ENCODE data around the gene IDE. TPM values are rescaled to one million over a fixed set of nuclear protein-coding genes. Genes with fewer than 3 reads are reported as not detected.
"Not testable (repeated sequence)": the region's sequence is repeated elsewhere in the genome, so short reads cannot be mapped to it uniquely, and the experiment has no call there.

The IDE gene
- 21.5 and 24.8 TPM in 2 replicates for total RNA-seq (2014; rRNA removed; shearing (Covaris generic))

GRCh38 chr10:92573798-92574547, at the start of gene IDE:
Gene IDE (minus strand): TSS chr10:92574093. CDS start chr10:92574019, 74 bp downstream.
- Histone ChIP-seq H3K4me3 (peak within 1 kb of the TSS; percentile 97), H3K4me1 (peaks cover 15% of the 10 kb centered on the region), H3K36me3 (peaks cover 5% of the 10 kb centered on the region), H3K27me3 (no peaks in the 10 kb centered on the region), H3K27ac (peak within 1 kb of the TSS; percentile 94), H3K9me3 (replicated peaks) (no peaks in the 10 kb centered on the region)
- DNase-seq = peak; percentile 83 to 84

DNA sequence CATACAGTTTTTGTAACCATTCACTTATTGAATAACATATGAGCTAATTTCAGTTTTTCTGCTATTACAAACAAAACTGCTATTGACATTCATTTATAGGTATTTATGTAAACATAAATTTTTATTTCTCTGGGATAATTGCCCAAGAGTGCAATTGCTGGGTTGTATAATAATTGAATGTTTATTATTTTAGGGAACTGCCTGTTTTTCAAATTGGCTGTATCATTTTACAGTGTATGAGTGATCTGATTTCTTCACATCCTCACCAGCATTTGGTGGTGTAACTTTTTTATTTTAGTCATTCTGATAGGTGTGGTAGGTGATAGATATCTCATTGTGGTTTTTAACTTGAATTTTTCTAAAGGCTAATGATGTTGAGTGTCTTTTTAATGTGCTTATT, 45.5 kb upstream of the IDE start:
- peaks cover 76% of the 10 kb centered on the region for H3K36me3 ChIP-seq
- H3K27ac ChIP-seq = no peak overlapping the region
- H3K27me3 ChIP-seq = no peaks in the 10 kb centered on the region
- H3K4me1 ChIP-seq = no peaks in the 10 kb centered on the region
- no peaks in the 10 kb centered on the region for H3K9me3 ChIP-seq (replicated peaks)
- DNase-seq = no peak
- H3K4me3 ChIP-seq = no peak overlapping the region

DNA sequence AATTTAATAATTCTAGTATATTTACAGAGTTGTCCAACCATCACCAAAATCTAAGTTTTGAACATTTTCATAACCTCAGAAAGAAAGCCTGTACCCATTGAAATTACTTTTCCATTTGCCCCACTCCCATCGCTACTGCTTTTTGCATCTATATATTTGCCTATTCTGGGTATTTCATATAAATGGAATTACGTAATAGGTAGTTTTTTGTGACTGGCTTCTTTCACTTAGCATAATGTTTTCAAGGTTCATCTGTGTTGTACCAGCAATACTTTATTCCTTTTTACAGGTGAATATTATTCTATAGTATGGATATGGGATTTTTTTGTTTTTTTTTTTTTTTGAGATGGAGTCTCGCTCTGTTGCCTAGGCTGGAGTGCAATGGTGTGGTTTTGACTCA, 41.6 kb upstream of the IDE start:
- no peak overlapping the region for H3K27ac ChIP-seq
- H3K36me3 ChIP-seq = peaks cover 66% of the 10 kb centered on the region
- H3K27me3 ChIP-seq = no peaks in the 10 kb centered on the region
- H3K4me3 ChIP-seq = no peak overlapping the region
- DNase-seq = no peak
- no peaks in the 10 kb centered on the region for H3K4me1 ChIP-seq
- H3K9me3 ChIP-seq (replicated peaks) = no peaks in the 10 kb centered on the region

- Histone ChIP-seq H3K4me3 (no peak overlapping the region), H3K4me1 (no peaks in the 10 kb centered on the region), H3K27me3 (no peaks in the 10 kb centered on the region), H3K27ac (no peak overlapping the region), H3K9me3 (replicated peaks) (no peaks in the 10 kb centered on the region), H3K36me3 (peaks cover 33% of the 10 kb centered on the region)
- DNase-seq = no peak
These were observed 30.9 kb upstream of the IDE start for GRCh38 chr10:92604841-92605240.

GRCh38 chr10:92598321-92598720, 24.4 kb upstream of the IDE start:
- Histone ChIP-seq H3K36me3 (0 out of 2 replicates have a peak, but pooled peaks cover 6% of the 10 kb centered on the region), H3K4me3 (no peak overlapping the region), H3K4me1 (no peaks in the 10 kb centered on the region), H3K27me3 (no peaks in the 10 kb centered on the region), H3K27ac (no peak overlapping the region), H3K9me3 (replicated peaks) (no peaks in the 10 kb centered on the region)
- no peak for DNase-seq

DNA sequence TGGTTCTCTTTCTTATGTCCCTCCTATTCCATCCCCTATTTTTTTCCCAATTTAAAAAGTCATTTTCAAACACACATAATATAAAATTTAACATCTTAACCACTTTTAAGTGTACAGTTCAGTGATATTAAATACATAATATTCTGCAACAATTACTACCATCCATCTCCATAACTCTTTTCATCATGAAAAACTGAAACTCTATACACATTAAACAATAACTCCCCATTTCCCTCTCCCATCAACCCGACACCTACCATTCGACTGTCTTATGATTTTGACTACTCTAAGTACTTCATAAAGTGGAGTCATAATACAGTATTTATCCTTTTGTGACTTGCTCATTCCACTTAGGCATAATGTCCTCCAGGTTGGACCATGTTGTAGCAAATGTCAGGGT, 21.6 kb upstream of the IDE start:
- no peaks in the 10 kb centered on the region for H3K27me3 ChIP-seq
- no peaks in the 10 kb centered on the region for H3K4me1 ChIP-seq
- 0 out of 2 replicates have a peak, but pooled peaks cover 4% of the 10 kb centered on the region for H3K36me3 ChIP-seq
- H3K27ac ChIP-seq = no peak overlapping the region
- H3K9me3 ChIP-seq (replicated peaks) = no peaks in the 10 kb centered on the region
- DNase-seq = no peak
- no peak overlapping the region for H3K4me3 ChIP-seq

DNA sequence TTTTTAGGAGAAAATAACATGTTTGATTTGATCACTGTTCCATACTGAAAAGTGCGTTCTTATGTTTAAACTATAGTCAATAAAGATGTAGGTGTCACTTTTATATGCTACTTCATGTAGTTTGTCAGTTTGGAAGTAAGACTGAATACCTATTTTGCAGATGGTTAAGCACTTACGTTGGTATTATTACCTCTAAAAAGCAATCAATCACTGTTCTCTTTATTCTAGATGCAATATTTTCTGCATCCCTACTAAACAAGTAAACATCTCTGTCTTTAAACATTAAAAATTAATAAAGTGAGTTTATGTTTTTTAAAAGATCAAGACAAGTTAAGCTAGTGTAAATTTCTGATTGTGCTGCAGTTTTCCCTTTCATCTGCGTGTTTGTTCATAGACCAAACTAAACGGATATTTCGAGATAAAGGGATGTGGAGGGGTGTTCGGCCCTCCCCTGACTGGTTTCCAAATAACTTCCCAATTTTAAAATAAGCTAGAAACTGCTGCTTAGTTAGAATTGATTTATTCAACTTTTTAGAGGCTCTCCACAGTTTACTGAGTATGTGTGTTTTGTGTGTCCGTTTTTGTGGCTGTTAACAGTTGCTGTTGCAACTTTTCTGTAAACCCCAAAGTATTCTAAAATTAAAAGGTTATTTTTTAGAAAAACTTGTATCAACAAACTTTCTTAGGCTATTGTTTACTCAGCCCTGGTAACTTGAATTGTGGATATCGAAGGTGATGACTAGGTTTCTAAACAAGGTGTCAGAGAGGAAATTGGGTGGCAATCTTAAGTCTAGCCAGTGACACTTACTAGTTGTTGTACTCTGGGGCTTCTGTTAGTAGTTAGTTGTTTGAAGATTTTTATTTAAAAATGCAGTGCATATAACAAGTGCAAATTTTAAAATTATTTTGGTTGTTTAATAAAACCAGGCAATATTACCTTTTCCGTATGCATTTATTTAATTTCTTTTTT, 20.0 kb upstream of the IDE start:
- peak in 1 of 2 experiments; percentile 13 for DNase-seq
- Histone ChIP-seq H3K27ac (peak overlapping the region; percentile 98), H3K4me3 (peak overlapping the region; percentile 89), H3K9me3 (replicated peaks) (no peaks in the 10 kb centered on the region), H3K4me1 (no peaks in the 10 kb centered on the region), H3K36me3 (0 out of 2 replicates have a peak, but pooled peaks cover 2% of the 10 kb centered on the region), H3K27me3 (no peaks in the 10 kb centered on the region)

DNA sequence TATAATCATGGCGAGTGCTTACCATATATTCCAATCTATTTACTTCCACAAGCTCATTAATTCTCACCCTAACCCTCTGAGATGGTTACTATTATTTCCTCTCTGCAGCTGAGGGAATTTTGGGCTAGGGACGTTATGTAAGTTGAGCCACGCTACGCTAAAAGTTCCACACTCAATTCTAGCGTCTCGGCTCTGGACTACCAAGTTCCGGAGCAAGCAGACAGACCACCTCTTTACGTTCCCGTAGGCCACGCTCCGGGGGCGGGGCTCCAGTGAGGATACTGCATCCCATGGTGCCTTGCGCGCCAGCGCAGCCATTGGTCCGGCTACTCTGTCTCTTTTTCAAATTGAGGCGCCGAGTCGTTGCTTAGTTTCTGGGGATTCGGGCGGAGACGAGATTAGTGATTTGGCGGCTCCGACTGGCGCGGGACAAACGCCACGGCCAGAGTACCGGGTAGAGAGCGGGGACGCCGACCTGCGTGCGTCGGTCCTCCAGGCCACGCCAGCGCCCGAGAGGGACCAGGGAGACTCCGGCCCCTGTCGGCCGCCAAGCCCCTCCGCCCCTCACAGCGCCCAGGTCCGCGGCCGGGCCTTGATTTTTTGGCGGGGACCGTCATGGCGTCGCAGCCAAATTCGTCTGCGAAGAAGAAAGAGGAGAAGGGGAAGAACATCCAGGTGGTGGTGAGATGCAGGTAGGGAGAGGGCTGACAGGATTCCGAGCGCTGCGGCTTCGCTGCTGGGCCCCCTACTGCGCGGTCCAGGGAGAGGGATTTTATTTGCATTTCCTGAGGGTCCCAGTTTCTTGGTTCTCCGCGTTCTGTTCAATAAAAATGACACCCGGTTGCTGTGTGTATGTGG, 19.1 kb upstream of the IDE start, which contains the start of gene KIF11:
Gene KIF11 (plus strand): TSS at position 370 of the 858 bp plus-strand sequence. CDS start 246 bp downstream, at position 616.
- Histone ChIP-seq H3K36me3 (no peaks in the 10 kb centered on the region), H3K27me3 (no peaks in the 10 kb centered on the region), H3K27ac (peak within 1 kb of the TSS; percentile 98), H3K9me3 (replicated peaks) (no peaks in the 10 kb centered on the region), H3K4me3 (peak within 1 kb of the TSS; percentile 89), H3K4me1 (no peaks in the 10 kb centered on the region)
- peak; percentile 95 to 96 for DNase-seq

DNA sequence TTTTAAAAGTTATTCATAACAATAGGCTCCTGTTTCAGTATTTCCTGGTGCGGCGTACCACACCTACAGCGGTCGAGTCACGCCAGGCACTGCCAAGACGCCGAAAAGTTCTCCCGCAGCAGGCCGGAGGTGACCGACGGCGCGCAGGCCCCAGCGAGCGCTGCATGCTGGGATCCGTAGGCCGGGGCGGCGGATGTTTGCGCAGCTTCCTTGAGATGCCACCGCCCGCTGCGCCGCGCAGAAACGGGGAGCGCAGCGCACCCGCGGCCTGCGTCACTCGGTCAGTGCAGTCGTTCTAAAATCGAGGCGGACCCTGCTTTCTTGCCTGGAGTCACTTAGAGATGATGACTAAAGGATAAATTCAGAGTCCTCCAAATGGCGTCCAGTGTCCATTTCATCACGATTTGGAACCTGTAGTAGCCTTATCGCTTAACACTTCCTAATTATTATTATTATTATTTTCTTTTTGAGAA, 17.7 kb upstream of the IDE start:
- H3K27ac ChIP-seq = no peak overlapping the region
- H3K4me3 ChIP-seq = no peak overlapping the region
- no peaks in the 10 kb centered on the region for H3K9me3 ChIP-seq (replicated peaks)
- no peak for DNase-seq
- H3K36me3 ChIP-seq = no peaks in the 10 kb centered on the region
- H3K4me1 ChIP-seq = no peaks in the 10 kb centered on the region
- no peaks in the 10 kb centered on the region for H3K27me3 ChIP-seq

DNA sequence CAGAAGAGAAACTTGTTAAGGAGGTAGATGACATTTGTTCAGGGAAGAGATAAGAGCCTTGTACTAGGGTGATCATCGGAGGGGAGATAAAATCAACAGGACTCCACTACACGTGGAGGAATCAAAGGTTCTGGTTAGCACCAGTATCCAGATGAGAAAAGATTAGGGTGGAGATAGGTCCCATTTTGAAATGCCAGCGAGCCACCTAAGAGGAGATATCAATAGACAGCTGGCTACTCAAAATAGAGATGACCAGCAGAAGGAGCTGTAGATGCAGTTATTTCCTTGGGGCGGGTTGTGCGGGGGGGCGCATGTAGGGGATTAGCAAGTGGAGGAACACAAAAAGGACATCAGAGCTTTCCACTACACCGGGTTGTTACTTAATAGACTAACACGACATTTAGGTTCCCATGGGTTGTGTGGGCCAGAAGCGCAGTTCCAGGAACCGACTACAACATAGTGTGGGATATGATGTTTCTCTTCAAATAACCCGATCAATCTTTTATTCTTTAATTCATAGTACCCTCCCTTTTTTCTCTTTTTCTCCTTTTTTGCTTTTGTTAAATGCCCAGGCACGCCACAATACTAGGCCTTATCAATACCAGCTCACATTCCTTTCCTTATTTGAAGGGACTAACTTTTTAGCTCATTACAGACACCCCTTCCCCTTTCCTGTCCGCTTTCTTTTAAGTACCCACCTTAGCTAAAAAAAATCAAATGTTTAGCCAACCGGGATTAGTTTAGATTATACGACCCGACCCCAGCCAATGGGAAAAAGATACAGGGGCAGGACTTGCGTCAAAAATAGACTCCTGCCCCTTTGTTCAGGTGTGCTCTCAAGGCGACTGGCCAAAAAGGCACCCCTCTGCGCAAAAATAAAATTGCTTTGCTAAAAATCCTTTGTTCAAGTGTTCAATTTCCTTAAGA, 17.0 kb upstream of the IDE start:
- Histone ChIP-seq H3K27ac (no peak overlapping the region), H3K4me1 (no peaks in the 10 kb centered on the region), H3K27me3 (no peaks in the 10 kb centered on the region), H3K4me3 (no peak overlapping the region), H3K9me3 (replicated peaks) (no peaks in the 10 kb centered on the region), H3K36me3 (no peaks in the 10 kb centered on the region)
- DNase-seq = peak; percentile 16 to 25

DNA sequence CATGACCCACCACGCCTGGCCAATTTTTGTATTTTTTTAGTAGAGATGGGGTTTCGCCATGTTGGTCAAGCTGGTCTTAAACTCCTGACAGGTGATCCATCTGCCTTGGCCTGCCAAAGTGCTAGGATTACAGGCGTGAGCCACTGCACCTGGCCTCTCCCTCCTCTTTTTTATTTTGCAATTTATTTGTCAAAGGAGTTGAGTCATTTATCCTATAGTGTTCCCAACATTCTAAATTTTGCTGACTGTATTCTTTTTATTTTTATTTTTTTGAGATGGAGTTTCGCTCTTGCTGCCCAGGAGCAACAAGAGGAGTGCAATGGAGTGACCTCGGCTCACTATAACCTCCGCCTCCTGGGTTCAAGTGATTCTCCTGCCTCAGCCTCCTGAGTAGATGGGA, 8.5 kb upstream of the IDE start:
- H3K4me3 ChIP-seq; H3K4me1 ChIP-seq; H3K27me3 ChIP-seq; H3K36me3 ChIP-seq; H3K9me3 ChIP-seq (replicated peaks); H3K27ac ChIP-seq: not testable (repeated sequence)
- DNase-seq = peak in 1 of 2 experiments; percentile 6

DNA sequence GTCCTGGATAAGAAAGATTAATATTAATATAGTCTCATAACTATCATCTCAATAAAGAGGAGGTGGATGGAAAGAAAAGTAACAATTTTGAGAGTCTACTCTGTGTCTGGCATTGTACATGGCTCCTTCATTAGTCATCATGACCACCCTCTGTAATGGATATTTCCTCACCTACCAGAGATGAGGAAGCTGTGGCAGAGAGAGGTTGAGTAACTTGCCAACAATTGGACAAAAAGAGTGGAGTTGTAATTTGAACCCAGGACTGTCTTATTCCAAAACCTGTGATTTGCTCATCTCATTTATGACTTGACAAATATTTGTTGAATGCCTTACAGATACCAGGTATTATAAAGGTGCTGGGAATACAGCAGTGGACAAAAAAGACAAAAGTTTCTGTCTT, 2.1 kb upstream of the IDE start:
- Histone ChIP-seq H3K27ac (peak overlapping the region; percentile 20), H3K4me3 (no peak overlapping the region), H3K27me3 (no peaks in the 10 kb centered on the region), H3K36me3 (peaks cover 2% of the 10 kb centered on the region; the same call in 1 of the 2 replicates), H3K9me3 (replicated peaks) (no peaks in the 10 kb centered on the region), H3K4me1 (peaks cover 15% of the 10 kb centered on the region)
- DNase-seq = peak in 1 of 2 experiments; percentile 49

GRCh38 chr10:92574548-92575261, 812 bp upstream of the IDE start:
- DNase-seq = no peak
- Histone ChIP-seq H3K27ac (peak overlapping the region; percentile 94), H3K9me3 (replicated peaks) (no peaks in the 10 kb centered on the region), H3K27me3 (no peaks in the 10 kb centered on the region), H3K36me3 (peaks cover 3% of the 10 kb centered on the region), H3K4me1 (peaks cover 15% of the 10 kb centered on the region), H3K4me3 (peak overlapping the region; percentile 97)

Measured in SJCRH30 (cell line).